ENCODE data around the gene ITPA.

DNA sequence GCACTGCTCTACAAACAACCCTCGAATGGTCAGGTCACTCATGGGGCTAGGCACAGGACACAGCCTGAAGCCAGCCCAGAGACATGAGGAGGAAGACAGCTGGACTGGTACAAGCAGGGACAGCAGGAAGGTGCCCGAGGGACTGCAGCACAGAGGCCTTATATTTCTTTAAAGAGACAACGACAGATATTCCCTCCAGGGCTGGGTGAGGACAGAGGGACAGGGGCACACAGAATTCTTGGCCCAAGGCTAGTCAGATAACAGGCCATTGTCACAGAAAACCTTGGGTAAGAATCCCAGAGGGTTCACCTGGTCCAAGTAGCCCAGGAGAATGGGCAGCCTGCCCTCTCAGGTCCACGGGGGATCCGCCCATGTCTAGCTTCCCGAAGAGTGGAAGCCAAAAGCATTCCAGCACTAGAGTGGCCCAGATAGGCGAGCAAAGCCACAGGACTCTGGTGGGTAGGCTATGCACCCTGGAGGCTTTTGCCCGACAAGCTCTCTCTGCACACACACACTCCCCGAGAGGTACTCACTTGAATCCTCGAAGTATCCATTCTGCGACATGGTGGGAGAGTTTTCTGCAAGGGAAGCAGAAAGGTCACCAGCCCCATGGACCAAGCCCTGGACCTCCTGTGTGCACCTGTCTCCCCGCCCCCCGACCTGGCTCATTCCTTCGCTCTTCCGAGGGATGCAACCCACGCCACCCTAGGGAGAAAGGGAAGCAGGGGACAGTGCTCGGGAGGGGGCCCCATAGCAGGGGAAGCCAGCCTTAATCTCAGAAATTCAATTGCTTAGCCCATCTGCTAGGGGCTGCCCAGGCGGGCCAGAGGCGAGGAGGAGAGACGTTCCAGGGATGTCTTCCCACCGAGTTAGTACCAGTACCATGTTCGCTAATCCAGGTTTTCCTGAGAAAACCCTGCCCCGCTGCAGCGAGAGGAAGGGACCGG is 28.0 kb downstream of the ITPA start:
- TF ChIP-seq POLR2A (IDR thresholded peaks at IDR 0.05) (no peak), POLR2AphosphoS5 (IDR thresholded peaks at IDR 0.05) (no peak)
- TF ChIP-seq, protein P1, sequence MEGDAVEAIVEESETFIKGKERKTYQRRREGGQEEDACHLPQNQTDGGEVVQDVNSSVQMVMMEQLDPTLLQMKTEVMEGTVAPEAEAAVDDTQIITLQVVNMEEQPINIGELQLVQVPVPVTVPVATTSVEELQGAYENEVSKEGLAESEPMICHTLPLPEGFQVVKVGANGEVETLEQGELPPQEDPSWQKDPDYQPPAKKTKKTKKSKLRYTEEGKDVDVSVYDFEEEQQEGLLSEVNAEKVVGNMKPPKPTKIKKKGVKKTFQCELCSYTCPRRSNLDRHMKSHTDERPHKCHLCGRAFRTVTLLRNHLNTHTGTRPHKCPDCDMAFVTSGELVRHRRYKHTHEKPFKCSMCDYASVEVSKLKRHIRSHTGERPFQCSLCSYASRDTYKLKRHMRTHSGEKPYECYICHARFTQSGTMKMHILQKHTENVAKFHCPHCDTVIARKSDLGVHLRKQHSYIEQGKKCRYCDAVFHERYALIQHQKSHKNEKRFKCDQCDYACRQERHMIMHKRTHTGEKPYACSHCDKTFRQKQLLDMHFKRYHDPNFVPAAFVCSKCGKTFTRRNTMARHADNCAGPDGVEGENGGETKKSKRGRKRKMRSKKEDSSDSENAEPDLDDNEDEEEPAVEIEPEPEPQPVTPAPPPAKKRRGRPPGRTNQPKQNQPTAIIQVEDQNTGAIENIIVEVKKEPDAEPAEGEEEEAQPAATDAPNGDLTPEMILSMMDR (IDR thresholded peaks at IDR 0.05): no peak
